ENCODE data around the gene CCDC57. TPM values are rescaled to one million over a fixed set of nuclear protein-coding genes. Genes with fewer than 3 reads are reported as not detected.

CCDC57 gene
- total RNA-seq, 2 experiments from 2014 or later = 56.6 to 64.2 TPM

- no peak overlapping the region for H3K4me3 Mint-ChIP-seq
- DNase-seq = no peak
Measured at GRCh38 chr17:82076785-82077591, 135.7 kb downstream of the CCDC57 start.

DNA sequence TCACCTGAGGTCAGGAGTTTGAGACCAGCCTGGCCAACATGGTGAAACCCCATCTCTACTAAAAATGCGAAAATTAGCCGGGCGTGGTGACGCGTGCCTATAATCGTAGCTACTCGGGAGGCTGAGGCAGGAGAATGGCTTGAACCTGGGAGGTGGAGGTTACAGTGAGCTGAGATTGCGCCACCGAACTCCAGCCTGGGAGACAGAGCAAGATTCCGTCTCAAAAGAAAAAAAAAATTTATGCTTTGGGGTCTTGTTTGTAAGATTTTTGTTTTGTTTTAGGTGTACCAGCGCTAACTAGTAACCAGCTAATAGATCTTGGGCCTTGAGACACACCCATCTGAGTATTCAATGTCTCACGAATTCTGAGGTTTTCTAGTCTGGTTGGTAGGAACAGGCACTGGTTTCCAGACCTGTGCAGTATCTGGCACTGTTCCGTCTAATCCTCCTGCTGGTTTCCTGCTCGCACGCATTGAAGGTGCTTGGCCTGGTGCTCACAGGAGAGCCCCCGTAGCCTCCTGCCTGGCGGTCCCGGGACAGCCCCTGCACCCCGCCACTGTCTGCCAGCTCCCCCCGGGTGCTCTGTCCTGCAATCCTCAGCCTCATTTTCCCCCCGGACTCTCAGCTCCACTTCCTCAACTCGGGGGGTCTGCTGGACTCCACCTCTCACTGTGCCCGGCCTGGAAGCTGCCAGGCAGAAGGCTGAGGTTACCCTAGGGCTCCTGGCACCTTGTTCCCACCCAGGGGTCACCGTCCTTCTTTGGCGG is 136.4 kb downstream of the CCDC57 start:
- Mint-ChIP-seq H3K4me1 (ENCODE audit: low read depth) (no peaks in the 10 kb centered on the region), H3K27ac (no peak overlapping the region), H3K4me3 (no peak overlapping the region), H3K9me3 (no peaks in the 10 kb centered on the region), H3K27me3 (no peaks in the 10 kb centered on the region), H3K36me3 (ENCODE audit: low read depth) (peaks cover 8% of the 10 kb centered on the region)
- intact Hi-C loops (cut with micrococcal nuclease) = no loop called here
- ChIA-PET CTCF (interaction anchor here (1.1 kb wide), 1 partner anchor 39 kb away, joined by 3 read pairs; the partner anchor contains the start of gene DCXR), POLR2A (interaction anchor here (0.9 to 2.1 kb wide), 9 partner anchors 10 to 46 kb away, joined by 3 to 14 read pairs (median 5); partner anchors contain the start of genes DCXR and DUS1L)
- DNase-seq (no peak), ATAC-seq (no peak)
- no peak for TF ChIP-seq CTCF (IDR thresholded peaks at IDR 0.05)

More at GRCh38 chr17:82076785-82077591, 135.7 kb downstream of the CCDC57 start:
- no peaks in the 10 kb centered on the region for H3K4me1 Mint-ChIP-seq (ENCODE audit: low read depth)
- TF ChIP-seq CTCF (IDR thresholded peaks at IDR 0.05) = no peak
- H3K27me3 Mint-ChIP-seq = no peaks in the 10 kb centered on the region
- CTCF ChIA-PET = interaction anchor here (1.1 kb wide), 1 partner anchor 40 kb away, joined by 3 read pairs; the partner anchor contains the start of gene DCXR
- intact Hi-C loops (cut with micrococcal nuclease) = no loop called here
- POLR2A ChIA-PET = interaction anchor here (0.9 to 2.1 kb wide), 10 partner anchors 10 to 210 kb away, joined by 3 to 14 read pairs (median 4); partner anchors contain the start of genes DCXR and DUS1L
- H3K9me3 Mint-ChIP-seq = no peaks in the 10 kb centered on the region
- H3K36me3 Mint-ChIP-seq (ENCODE audit: low read depth) = peaks cover 8% of the 10 kb centered on the region
- ATAC-seq = peak; percentile 34
- no peak overlapping the region for H3K27ac Mint-ChIP-seq

DNA sequence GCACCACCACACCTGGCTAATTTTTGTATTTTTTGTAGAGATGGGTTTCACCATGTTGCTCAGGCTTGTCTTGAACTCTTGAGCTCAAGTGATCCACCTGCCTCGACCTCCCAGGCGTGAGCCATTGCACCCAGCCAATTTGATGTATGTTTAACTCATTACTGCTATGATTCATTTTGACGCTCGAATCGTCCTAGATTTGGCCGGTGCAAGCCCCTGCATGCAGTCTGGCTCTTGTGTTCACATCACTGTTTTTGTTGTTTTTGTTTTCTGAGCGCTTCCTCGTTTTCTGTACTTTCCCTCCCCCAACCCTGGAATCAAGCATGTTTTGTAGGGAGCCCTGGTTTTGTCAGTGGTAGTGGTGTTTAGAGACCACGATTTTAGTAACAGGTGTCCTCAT is 139.2 kb downstream of the CCDC57 start:
- TF ChIP-seq CTCF (IDR thresholded peaks at IDR 0.05) = no peak
- ChIA-PET CTCF (no interaction called here), POLR2A (interaction anchor here (1.3 kb wide), 1 partner anchor 9 kb away, joined by 5 read pairs; no protein-coding TSS in a partner anchor)
- Mint-ChIP-seq H3K4me3 (no peak overlapping the region), H3K27ac (no peak overlapping the region), H3K9me3 (no peaks in the 10 kb centered on the region), H3K27me3 (no peaks in the 10 kb centered on the region), H3K4me1 (ENCODE audit: low read depth) (no peaks in the 10 kb centered on the region), H3K36me3 (ENCODE audit: low read depth) (peaks cover 3% of the 10 kb centered on the region)
- DNase-seq (no peak), ATAC-seq (no peak)
- intact Hi-C loops (cut with micrococcal nuclease) = no loop called here

GRCh38 chr17:82072827-82073226 is 139.8 kb downstream of the CCDC57 start:
- Mint-ChIP-seq H3K9me3 (no peaks in the 10 kb centered on the region), H3K27me3 (no peaks in the 10 kb centered on the region), H3K36me3 (ENCODE audit: low read depth) (no peaks in the 10 kb centered on the region), H3K4me1 (ENCODE audit: low read depth) (no peaks in the 10 kb centered on the region), H3K4me3 (no peak overlapping the region), H3K27ac (no peak overlapping the region)
- TF ChIP-seq CTCF (IDR thresholded peaks at IDR 0.05) = no peak
- intact Hi-C loops (cut with micrococcal nuclease) = no loop called here
- POLR2A ChIA-PET = interaction anchor here (0.6 kb wide), 1 partner anchor 118 kb away, joined by 3 read pairs; no protein-coding TSS in a partner anchor
- CTCF ChIA-PET = no interaction called here
- DNase-seq (no peak), ATAC-seq (no peak)

All from activated CD8-positive, alpha-beta T cell treated with anti-CD3 and anti-CD28 coated beads for 36 hours (primary cell).